RPMI8226 (cell line): ENCODE results near the gene FOXRED2.

Source experiments
- DNase-seq: peaks from one replicate; pipeline ENCODE4 v3.0.0-alpha.2; 2015

FOXRED2 gene

DNA sequence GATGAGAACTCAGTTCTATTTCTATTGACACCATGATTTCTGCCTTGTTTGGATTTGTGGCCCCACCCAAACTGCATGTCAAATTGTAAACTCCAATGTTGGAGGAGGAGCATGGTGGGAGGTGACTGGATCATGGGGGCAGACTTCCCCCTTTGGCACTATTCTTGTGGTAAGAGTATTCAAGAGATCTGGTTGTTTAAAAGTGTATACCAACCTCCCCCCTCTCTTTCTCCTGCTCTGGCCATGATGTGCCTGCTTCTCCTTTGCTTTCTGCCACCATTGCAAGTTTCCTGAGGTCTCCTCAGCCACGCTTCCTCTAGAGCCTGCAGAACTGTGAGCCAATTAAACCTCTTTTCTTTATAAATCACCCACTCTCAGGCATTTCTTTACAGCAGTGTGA, 7.9 kb upstream of the FOXRED2 start:
- DNase-seq: no peak

DNA sequence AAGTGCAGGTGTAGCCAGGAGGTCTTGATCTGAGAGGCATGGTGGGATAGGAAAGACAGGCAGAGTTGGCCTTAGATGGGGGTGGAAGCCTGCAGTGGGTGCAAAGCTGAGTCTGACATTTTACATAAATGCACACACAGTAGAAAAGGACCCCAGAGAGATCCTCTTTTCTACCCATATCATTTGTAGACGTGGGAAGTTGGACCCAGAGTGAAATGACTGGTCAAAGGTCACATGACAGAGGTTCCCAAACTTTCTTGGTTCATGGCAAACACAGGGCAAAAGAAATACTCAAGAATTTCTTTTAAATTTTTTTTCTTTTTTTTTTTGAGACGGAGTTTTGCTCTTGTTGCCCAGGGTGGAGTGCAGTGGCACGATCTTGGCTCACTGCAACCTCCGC, 6.2 kb upstream of the FOXRED2 start:
- no peak for DNase-seq

DNA sequence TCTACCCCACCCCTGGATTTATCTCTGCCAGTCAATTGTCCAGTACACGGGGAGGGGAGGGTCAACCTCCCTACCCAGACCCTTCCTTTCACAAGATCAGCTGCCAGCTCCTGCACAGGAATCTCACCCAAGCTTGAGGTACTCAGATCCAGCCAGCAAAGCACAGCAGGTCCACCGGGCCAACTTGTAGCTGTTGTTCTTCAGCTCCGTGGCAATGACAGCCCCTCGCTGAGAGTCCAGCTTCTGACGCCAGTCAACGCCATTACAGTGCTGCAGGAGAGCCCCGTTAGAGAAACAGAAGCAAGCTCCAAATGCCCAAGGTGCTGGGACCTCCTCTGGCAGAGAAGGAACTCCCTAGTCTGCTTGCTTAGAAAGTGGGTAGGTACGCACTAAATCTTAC, 5.5 kb upstream of the FOXRED2 start:
- no peak for DNase-seq

DNA sequence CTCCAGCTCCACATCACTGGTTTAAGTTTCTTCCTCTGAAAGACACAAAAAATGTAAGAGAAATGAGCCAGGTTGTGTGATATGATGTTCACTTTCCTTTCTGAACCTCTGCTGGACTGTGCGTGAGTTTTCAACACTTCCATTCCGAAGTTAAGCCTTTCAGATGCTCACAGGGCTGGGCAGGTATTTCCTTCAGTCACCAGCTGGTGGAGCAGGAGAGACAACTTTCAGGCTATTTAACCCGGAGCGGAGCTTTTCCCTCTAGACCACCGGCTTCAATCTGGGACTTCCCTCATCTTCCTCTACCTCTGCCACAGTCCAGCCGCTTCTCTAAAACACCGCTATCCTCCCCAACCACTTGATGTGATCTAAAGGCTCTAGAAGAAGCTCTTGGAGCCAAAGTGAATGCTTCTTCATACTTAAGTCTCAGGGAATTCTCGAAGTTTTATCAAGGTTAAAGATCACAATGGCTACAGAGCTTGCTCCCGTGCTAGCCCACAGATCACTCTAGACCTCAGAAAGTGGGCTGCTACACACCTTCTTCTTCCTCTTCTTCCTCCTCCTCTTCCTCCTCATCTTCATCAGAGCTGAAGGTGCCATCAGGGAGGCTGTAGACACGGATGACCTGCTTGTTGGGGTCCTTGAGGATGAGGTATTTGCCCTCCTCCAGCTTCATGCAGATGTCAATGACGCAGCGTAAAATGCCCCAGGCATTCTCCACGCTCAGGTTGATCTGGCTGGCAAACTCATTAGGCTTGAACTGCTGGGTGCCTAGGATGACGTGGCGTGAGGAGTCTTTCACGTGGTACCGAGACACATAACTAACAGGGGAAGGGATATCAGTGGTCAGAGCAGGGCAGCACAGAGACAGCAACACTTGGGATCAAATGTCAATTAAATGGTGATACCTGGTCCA, 4.4 kb upstream of the FOXRED2 start:
- peak; percentile 41 for DNase-seq

DNA sequence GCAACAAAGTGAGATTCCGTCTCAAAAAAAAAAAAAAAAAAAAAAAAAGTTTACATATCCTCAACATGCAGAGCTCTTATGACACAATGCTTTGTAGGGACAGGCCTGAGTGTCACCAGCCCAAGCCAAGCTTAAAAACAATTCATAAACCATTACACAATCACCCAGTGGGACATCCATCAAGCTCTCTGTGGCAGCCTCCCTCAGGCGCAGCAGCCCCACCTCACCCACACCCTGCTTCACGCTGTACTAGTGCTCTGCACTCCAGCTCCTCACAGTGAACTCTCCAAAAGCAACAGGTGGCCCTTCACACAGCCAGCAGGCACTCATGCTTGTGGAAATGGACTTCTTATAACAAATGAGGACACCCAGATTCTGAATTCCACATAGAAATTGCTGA, 3.5 kb upstream of the FOXRED2 start:
- DNase-seq: no peak

DNA sequence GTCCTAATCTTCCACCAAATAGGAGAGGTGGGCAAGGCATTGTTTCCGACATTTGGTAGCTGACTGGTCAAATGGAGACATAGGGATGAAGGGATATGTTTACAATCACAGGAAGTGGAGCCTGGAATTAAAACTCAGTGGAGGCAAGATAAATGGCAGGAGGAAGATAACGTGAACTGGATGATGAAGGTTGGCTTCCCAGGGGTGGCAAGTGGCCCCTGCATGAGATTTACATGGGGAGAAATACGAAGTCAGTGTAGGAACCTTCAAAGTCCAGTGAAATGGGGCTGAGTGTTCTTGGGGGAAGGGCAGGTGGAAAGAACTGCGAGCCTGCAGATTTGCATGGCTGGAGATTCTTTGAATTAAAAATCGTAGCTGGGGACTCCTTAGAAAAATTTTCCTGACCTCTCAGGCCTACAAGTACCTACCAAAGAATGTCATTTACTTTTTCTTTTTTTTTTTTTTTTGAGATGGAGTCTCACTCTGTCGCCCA, 724 bp upstream of the FOXRED2 start:
- DNase-seq: no peak

DNA sequence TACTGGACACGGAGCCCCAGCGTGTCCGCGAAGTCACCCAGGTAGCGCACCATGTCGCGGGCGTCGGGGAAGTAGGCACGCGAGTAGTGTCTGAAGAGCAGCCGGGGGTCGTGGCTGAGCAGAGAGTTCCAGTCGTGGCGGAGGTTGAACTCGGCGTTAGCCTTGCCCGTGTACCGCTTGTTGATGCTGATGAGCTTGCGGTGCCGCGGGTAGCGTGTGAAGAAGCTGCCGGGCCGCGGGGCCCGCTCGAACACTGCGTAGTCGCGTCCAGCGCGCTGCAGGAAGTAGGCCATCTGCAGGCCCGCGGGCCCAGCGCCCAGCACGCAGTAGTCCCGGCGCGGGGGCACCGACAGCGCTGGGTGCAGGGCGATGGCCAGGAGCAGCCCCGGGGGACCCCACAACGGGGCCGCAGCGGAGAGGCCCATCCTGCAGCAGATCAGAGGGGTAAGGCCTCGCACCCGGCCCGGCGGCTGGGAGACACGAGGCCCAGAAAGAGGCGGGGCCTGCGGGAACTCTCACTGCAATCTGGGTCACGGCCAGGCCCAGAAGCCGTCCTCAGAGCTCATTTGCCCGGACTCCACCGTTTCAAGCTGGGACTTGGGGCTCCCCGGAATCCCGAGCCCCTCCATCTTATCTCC, 723 bp downstream of the FOXRED2 start:
- no peak for DNase-seq

DNA sequence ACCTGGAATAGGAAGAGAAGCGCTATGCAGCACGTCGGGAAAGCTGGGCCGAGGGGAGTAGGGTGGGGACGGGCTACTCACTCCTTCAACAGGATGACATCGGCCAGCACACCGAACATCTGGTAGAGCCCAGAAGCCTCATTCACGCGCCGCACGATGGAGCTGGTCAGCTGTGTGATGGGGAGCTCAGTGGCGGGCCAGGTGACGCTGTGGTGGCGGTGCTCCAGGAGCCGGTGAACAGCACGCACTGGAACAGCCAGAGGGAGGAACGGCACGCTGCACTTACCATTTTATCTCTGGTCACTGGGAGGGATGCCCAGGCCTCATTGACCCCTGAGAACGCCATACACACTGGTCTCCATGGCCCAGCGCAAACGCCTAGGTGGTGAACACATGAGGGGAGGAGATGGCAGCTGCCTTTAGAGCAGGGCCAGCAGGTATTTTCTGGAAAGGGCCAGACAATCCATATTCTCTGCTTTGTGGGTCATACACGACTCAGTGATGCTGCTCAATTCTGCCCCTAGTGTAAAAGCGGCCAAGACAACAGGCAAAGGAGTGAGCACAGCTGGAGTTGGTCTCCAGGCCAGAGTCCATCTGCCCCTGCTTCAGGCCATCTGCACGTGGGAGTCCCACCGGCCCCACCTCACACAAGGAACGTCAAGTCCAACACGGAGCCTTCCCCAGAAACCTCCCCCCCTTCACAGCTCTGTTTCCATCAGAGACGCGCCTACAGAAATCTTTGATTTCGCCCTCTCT, 8.8 kb downstream of the FOXRED2 start:
- no peak for DNase-seq

DNA sequence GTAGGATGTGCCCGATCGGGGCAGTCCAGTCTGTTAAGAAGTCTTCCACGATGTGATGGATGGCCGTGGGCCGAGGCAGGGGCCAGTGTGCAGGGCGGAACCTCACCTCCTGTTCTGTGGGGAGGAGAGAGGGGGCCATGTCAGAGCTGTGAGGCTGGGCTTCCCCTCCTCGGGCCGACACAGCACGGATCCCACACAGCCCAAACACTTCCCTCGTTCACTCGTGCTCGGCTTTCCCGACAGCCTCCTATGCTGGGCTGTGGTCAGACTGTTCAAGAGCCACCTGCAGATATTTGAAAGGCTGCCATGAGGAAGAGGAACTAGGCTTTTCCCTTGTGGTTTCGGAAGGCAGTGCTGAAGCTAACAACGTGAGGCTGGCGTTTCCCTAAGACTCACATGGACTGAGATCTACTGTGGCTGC, 13.1 kb downstream of the FOXRED2 start:
- DNase-seq: peak; percentile 94

DNA sequence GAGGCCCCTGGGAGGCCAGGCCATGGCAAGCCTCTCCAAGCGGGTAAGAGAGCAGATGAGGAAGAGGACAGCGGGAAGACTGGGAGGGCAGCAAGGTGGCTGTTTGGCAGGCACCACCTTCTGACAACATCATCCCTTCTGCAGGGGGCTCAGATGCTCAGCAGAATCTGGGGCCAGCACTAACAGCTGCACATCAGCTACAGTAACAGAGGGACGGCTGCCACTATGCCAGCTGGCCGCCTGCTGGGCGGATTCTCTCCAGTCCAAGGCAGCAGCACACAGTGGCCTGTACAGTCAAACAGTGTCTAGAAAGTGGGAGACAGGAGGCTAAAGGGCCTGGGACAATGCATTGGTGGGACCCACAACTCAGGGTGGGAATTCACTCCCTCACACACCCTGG, 14.7 kb downstream of the FOXRED2 start:
- DNase-seq: no peak

DNA sequence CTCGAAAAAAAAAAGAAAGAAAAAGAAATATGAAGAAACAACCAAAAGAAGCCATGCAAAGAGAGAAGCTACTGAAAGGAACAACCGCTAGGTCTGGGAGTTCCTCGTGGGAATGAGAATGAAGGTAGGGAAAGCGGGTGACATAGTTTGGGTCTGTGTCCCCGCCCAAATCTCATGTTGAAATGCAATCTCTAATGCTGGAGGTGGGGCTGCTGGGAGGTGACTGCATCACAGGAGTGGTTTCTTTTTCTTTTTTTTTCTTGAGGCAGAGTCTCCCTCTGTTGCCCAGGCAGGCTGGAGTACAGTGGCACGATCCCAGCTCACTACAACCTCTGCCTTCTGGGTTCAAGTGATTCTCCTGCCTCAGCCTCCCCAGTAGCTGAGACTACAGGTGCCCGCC, 15.7 kb downstream of the FOXRED2 start:
- DNase-seq: no peak

DNA sequence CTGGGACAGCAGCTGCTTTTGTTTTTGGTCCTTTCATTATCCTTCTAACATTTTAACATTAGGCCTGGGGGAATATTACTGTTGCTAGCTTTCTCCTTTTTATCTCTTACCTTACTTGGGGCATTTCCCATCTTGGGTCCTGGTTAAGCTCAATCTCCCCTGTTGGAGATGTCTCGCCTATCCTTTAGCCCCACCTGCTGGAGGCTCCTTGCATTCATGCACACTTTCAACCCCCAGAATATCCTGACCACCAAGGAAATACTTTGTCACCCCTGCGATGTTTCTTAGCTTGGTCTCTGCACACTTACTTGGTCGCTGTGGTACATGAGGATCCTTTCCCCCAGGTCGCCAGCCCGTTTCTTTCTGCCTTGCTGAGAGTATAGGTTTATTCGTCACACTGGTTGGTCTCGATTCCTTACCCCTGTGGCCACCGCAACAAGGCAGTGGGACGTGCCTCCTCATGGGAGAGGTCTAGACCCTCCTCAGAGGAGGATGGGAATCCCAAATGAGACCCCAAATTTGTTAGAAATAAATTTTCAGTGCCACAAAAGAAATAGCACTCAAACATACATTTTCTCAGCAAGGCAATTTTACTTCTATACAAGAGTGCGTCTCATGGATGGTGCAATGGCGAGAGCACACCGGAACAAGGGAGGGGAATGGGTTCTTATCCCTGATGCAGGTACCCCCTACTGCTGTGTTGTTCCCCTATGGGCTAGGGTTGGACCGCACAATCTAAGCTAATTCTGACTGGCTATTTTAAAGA, 20.0 kb downstream of the FOXRED2 start:
- DNase-seq: peak; percentile 41

DNA sequence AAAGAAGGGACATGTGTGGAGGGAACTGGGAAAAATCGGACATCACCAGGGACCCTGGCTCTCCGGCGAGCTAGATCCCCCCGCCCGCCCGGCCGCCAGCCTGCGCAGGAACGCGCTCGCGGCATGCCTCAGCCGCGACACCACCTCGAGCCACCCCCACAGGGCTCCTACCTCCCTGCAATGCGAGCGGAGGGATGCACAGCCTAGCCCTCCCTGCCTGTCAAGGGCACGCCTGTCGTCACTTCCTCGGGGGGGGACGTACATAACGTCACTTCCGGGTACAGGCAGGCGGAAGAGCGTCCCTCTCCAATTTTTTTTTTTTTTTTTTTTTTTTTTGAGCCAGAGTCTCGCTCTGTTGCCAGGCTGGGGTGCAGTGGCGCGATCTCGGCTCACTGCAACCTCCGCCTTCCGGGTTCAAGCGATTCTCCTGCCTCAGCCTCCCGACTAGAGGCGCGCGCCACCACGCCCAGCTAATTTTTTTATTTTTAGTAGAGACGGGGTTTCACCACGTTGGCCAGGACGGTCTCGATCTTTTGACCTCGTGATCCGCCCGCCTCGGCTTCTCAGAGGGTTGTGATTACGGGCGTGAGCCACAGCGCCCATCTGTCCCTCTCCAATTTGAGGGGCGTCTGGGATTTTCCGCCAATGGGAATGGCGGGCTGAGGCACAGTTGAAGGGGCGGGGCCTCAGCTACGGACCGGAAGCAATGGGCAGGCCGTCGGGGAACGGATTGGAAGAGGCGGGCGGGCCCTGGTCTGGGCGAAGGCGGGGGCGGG, 25.3 kb downstream of the FOXRED2 start, which contains the start of gene TXN2:
Gene TXN2, minus strand, starts transcription at position 248 of the 776 bp plus-strand sequence. CDS start 803 bp downstream, outside the sequence.
- peak; percentile 96 for DNase-seq

DNA sequence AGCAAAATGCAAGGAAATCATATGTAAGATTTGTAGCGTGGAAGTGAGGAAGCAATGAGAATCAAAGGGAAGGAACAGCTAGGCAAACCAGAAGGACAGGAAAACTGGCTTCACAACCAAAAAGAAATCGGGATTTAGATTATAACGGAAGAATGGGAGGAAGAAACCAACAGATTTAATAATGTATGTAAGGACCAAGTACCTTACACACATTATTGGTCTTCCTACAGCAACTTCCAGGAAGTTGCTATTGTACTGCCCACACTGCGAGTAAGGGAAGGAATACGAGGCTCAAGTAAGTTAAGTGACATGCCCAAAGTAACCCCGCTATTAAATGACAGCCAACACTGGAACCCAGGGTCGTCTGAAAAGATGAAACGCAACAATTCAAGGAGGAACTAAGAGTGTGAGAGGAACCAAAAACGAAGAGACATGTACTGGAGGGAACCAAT, 25.9 kb downstream of the FOXRED2 start:
- DNase-seq: no peak

DNA sequence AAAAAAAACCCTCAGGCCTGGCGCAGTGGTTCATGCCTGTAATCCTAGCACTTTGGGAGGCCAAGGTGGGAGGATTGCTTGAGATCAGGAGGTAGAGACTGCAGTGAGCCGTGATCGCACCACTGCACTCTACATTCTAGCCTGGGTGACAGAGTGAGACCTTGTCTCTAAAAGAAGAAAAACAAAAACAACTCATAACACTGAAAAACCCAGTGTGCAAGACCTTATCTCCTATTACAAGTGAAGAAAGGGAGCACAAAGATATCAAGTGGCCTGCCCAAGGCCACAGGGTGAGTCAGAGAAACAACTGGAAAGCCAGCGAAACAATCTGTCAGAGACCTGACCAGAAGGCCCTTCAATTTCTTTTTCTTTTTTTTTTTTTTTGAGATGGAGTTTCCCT, 27.9 kb downstream of the FOXRED2 start:
- no peak for DNase-seq

DNA sequence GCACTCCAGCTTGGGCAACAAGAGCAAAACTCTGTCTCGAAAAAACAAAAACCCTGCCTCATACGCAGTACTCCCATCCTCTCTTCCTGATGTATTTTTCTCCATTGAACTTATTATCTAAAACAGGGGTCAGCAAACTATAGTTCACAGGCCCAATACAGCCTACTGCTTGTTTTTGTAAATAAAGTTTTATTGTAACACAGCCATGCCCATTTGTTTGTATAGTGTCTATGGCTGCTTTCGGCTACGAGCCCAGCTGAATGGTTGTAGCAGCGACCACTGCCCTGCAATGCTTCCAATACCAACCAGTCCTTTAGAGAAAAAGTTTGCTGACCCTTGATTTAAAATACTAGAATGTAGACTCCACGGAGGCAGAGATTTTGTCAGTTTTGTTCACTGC, 31.5 kb downstream of the FOXRED2 start:
- DNase-seq: no peak

DNA sequence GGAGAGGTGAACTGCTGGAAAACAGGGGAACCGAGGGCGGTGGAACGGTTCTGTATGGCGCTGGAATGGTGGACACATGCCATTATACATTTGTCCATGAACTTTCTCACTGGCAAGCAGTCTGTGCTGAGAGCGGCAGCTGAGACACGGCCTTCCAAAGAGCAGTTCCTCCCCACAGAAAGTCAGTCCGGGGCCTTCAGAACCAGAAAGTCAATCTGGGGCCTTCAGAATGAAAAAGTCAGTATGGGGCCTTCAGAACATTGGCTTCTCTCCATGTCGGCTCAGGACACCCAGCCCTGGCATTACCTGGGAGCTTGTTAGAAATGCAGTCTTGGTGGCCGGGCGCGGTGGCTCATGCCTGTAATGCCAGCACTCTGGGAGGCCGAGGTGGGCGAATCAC, 34.2 kb downstream of the FOXRED2 start:
- DNase-seq: no peak

DNA sequence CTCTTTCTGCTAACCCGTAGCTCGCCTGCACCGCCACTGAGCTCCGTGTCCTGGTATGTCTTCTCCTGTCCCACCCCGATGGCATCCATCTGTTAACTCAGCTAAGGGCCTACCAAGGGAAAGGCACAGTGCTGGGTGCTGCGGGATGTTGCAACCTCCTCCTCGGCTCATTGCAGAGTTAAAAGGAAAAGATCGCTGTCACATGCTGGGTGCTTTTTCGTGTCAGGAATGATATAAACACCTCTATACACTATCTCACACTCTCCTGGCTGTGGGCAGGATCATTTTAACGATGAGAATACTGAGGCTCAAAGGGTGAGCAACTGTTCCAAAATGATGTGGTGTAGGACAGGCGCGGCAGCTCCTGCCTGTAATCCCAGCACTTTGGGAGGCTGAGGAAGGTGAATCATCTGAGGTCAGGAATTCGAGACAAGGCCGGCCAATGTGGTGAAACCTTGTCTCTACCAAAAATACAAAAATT, 35.5 kb downstream of the FOXRED2 start:
- DNase-seq: no peak

DNA sequence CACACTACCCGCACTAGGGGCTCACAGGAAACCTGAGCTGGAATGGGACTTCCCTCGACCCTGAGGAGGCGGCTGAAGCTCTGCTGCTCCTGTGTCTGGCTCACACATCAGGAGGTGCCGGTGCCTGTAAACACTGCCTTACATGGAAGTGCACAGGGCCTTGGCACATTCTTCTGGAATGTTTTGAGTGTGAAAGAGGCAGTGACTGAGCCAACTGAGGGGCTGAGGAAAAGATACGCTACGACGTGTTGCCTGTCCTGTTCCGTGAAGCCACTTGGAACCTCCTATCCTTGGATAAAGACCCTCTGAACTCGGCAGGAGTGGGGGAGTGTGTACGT, 35.9 kb downstream of the FOXRED2 start:
- DNase-seq: no peak

DNA sequence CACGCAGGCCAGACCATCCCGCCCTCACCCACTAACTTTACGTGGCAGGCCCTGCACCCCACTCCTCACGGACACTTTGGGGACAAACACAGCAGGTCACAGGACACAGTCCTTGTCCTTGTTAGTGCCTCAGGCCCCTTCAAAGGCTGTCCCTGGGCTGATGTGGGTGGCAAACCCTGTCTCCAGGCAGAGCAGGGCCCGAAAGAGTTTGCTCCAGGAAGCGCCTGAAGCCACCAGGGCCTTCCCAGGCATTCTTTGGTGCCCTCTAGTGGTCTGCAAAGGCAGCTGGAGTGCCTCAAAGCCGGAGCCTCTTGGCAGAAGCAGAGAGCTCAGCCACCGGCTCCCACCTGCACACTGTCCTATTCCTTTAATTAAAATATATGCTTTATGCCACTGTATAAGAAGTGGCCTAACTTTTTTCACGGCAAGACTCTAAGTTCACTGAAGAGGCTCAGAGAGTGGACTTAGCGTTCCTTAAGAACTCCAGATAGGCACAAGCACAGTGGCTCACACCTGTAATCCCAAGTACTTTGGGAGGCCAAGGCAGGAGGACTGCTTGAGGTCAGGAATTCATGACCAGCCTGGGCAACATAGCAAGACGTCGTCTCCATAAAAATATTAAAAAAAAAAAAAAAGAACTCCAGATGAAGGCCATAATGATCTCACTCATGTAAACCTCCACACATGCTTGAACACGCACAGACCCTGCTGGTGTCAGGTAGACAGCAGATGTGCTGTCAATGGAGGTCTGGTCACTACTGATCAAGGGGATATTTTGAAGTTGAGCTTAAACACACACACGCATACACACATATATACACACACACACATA, 36.5 kb downstream of the FOXRED2 start:
- peak; percentile 86 for DNase-seq
